PC-9 (cell line): ENCODE data around the gene RUNX2.

Source experiments
- CTCF ChIP-seq: fragments of 200-600 bp; sonication (generic); conservative IDR thresholded peaks from 2 replicates; pipeline ENCODE4 v1.6.1; 2017; ENCODE audit warnings: mixed run types, antibody characterized with exemption, mild to moderate bottlenecking, moderate library complexity
- EZH2 ChIP-seq: fragments of 200-600 bp; sonication (generic); IDR thresholded peaks from 2 replicates; pipeline ENCODE4 v1.8.0; 2017; ENCODE audit warnings: antibody characterized with exemption, low read depth

GRCh38 chr6:45684476-45684875 lies 356.3 kb downstream of the RUNX2 start:
- TF ChIP-seq CTCF (no peak), EZH2 (no peak)
